Ascending aorta (tissue), 2 donors: Measurements from ENCODE around the gene RAP1B. TPM values are rescaled to one million over a fixed set of nuclear protein-coding genes. Genes with fewer than 3 reads are reported as not detected.
"Not testable (repeated sequence)": the region's sequence is repeated elsewhere in the genome, so short reads cannot be mapped to it uniquely, and the experiment has no call there.

Experiments
- DNase-seq, 2 donors: peaks; one replicate each; pipeline ENCODE4 v3.0.0-alpha.2; 2019; ENCODE audit warnings: low spot score in 2 of 2
- H3K27ac ChIP-seq, 2 donors: fragments of 200-600 bp; sonication (generic); one replicate each; pipeline ENCODE4 v1.5.1; 2016 to 2017; ENCODE audit warnings: mild to moderate bottlenecking in 1 of 2
- H3K27me3 ChIP-seq: fragments of 200-600 bp; sonication (generic); one replicate; pipeline ENCODE4 v1.5.1; 2017
- H3K36me3 ChIP-seq, 2 donors: fragments of 200-600 bp; sonication (generic); one replicate each; pipeline ENCODE4 v1.5.1; 2016
- H3K4me1 ChIP-seq, 2 donors: fragments of 200-600 bp; sonication (generic); one replicate each; pipeline ENCODE4 v1.5.1; 2016 to 2017; ENCODE audit warnings: mild to moderate bottlenecking in 1 of 2
- H3K4me3 ChIP-seq, 2 donors: fragments of 200-600 bp; sonication (generic); one replicate each; pipeline ENCODE4 v1.5.1; 2016 to 2017; ENCODE audit warnings: mild to moderate bottlenecking in 1 of 2
- H3K9me3 ChIP-seq, 2 donors: fragments of 200-600 bp; sonication (generic); one replicate each; pipeline ENCODE4 v1.5.1; 2016
- CTCF ChIP-seq, 3 experiments: fragments of 200-600 bp in 2 of 3; fragments of 450-650 bp in 1 of 3; sonication (generic) in 2 of 3; IDR thresholded peaks; one replicate each; pipeline ENCODE4 v1.5.1; 2016 to 2019; ENCODE audit warnings: antibody characterized with exemption in 3 of 3, mild to moderate bottlenecking in 1 of 3, moderate library complexity in 1 of 3
- intact Hi-C: fragments of 100-400 bp; cut with DNase I; formaldehyde crosslinking; loops from one replicate; pipeline ENCODE4 v1.15.1; 2023
- total RNA-seq: library from RNA; depleted of rRNA; stranded (reverse); fragments of >200 nt; gene quantifications from one replicate; pipeline ENCODE4 v1.1.0, GENCODE V29; 2016

Gene RAP1B
- total RNA-seq, 1 donor from 2014 or later, result 140 TPM

- H3K27me3 ChIP-seq, result no peaks in the 10 kb centered on the region
- H3K4me3 ChIP-seq, result no peak overlapping the region
- no peak overlapping the region for H3K27ac ChIP-seq
- H3K4me1 ChIP-seq, result no peaks in the 10 kb centered on the region
- peak in 1 of 2 donors; percentile 19 for DNase-seq
- H3K9me3 ChIP-seq, result no peaks in the 10 kb centered on the region
- TF ChIP-seq CTCF (IDR thresholded peaks at IDR 0.05), result no peak
- no peaks in the 10 kb centered on the region for H3K36me3 ChIP-seq
- intact Hi-C loops, result no loop called here
Observed at GRCh38 chr12:68675101-68675842, 64.6 kb downstream of the RAP1B start.

DNA sequence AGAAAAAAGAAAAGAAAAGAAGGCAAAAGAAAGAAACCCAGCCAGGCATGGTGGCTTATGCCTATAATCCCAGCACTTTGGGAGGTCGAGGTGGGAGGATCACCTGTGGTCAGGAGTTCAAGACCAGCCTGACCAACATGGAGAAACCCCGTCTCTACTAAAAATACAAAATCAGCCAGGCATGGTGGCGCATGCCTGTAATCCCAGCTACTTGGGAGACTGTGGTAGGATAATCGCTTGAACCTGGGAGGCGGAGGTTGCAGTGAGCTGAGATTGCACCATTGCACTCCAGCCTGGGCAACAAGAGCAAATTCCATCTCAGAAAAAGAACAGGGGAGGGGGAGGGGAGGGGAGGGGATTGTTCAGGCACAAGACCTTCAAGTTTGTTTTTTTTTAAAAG lies 66.2 kb downstream of the RAP1B start:
- H3K27me3 ChIP-seq, H3K27ac ChIP-seq, H3K4me3 ChIP-seq, intact Hi-C loops, H3K36me3 ChIP-seq, H3K4me1 ChIP-seq, DNase-seq, H3K9me3 ChIP-seq: not testable (repeated sequence)

GRCh38 chr12:68686262-68686594 lies 75.5 kb downstream of the RAP1B start:
- H3K4me3 ChIP-seq, result peak overlapping the region; percentile 69 to 85
- TF ChIP-seq CTCF (IDR thresholded peaks at IDR 0.05), result no peak
- peak overlapping the region; percentile 66 to 69 for H3K27ac ChIP-seq
- H3K27me3 ChIP-seq, result no peaks in the 10 kb centered on the region
- peaks cover 0 to 6% of the 10 kb centered on the region in 2 donors for H3K36me3 ChIP-seq
- H3K9me3 ChIP-seq, result no peaks in the 10 kb centered on the region
- no peak for DNase-seq
- peaks cover 5 to 7% of the 10 kb centered on the region in 2 donors for H3K4me1 ChIP-seq
- intact Hi-C loops, result loop anchor here (1.0 to 5.0 kb wide), 6 partner anchors 60 to 354 kb away; partner anchors contain the start of genes MDM1, MDM2, RAP1B and SLC35E3

- H3K4me1 ChIP-seq, result peaks cover 5 to 7% of the 10 kb centered on the region in 2 donors
Observed at GRCh38 chr12:68686595-68687521, 76.2 kb downstream of the RAP1B start, which contains the start of gene NUP107. Gene NUP107, plus strand, starts transcription at chr12:68686978. Its CDS starts 88 bp downstream, at chr12:68687066.

DNA sequence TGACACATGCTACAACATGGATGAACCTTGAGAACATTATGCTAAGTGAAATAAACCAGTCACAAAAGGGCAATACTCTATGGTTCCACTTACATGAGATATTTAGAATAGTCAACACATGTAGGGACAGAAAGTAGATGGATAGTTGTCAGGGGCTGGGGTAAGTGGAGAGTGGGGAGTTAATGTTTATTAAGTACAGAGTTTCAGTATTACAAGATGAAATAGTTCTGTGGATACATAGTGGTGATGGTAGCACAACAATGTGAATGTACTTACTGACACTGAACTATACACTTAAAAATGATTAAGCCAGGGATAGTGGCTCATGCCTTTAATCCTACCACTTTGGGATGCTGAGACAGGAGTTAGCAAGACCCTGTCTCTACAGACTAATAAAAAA lies 84.8 kb downstream of the RAP1B start:
- H3K36me3 ChIP-seq, result peaks cover 57 to 84% of the 10 kb centered on the region in 2 donors
- H3K27me3 ChIP-seq, result no peaks in the 10 kb centered on the region
- no peak for TF ChIP-seq CTCF (IDR thresholded peaks at IDR 0.05)
- no peak for DNase-seq
- intact Hi-C loops, result no loop called here
- no peak overlapping the region for H3K4me3 ChIP-seq
- H3K9me3 ChIP-seq, result no peaks in the 10 kb centered on the region
- no peak overlapping the region for H3K27ac ChIP-seq
- H3K4me1 ChIP-seq, result no peaks in the 10 kb centered on the region

More at GRCh38 chr12:68686595-68687521, 76.2 kb downstream of the RAP1B start, which contains the start of gene NUP107:
- Histone ChIP-seq H3K36me3 (peaks cover 6 to 13% of the 10 kb centered on the region in 2 donors), H3K27me3 (no peaks in the 10 kb centered on the region), H3K4me3 (peak within 1 kb of the TSS; percentile 69 to 85), H3K27ac (peak within 1 kb of the TSS; percentile 66 to 69), H3K9me3 (no peaks in the 10 kb centered on the region)
- no peak for TF ChIP-seq CTCF (IDR thresholded peaks at IDR 0.05)
- peak; percentile 93 to 99 for DNase-seq
- intact Hi-C loops, result loop anchor here (1.0 to 5.0 kb wide), 6 partner anchors 59 to 355 kb away; partner anchors contain the start of genes MDM1, MDM2, RAP1B and SLC35E3
